Measurements from ENCODE around the gene EDEM3.
A peak's percentile ranks its signal among the peaks of the same experiment; 100 is the strongest.

EDEM3 gene

GRCh38 chr1:184665360-184665759 lies 89.3 kb downstream of the EDEM3 start:
- no peak for DNase-seq (ENCODE audit: low spot score)

- no peak for DNase-seq (ENCODE audit: low spot score)
Measured at GRCh38 chr1:184664661-184665060, 90.0 kb downstream of the EDEM3 start.

GRCh38 chr1:184664042-184664660 lies 90.5 kb downstream of the EDEM3 start:
- DNase-seq (ENCODE audit: low spot score), result peak; percentile 65

GRCh38 chr1:184661801-184662200 lies 92.9 kb downstream of the EDEM3 start:
- DNase-seq (ENCODE audit: low spot score), result no peak

DNA sequence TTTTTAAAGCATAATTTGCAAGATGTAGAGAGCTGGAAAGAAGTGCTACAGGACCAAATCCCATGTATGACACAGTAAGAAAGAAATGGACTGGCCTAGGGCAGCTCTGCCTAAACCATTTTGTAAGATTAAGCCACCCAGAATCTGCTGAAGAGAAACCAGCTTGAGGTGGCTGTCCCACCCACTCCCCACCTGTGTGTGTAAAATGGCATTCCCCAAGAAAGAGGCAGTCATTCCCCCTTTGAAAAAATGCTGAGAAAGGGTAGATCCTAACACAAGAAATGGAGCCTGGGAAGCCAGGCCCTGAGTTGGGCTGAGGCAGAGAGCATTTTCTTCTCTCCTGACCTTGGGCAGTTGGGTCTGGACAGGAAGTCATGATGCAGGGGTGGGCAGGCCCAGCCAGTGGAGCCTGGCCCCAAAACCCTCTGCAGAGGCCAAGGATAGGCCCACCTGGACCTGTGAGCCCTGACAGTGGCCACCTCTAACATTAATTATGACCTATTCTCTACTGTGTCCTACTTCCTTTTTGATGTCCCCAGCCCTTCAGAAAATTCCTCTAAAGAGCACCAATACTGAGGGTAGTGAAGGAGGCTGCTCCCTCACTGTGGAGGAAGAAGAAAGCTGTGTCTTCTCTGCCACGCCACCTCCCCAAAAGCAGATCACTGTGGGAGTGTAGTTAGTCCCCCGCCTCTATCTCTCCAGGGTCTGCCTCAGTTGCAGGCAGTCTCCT lies 94.0 kb downstream of the EDEM3 start:
- no peak for DNase-seq (ENCODE audit: low spot score)

DNA sequence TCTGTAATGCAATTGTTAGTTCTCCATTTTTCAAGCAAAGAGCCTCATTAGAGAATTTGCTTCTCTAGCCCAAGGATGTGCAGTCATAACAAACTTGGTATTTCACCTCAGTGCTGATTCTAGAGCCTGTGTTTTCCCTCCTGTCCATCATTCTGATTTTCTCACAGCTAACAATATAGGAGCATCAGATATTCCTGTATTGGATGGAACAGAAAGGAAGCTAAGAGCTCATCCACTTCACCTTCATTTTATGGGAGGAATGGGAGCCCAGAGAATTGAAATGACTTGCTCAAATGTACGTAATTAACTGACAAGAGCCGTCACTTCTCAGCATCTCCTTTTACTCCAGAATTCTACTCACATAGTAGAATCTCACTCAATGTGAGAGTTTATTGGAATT lies 96.6 kb downstream of the EDEM3 start:
- no peak for DNase-seq (ENCODE audit: low spot score)

DNA sequence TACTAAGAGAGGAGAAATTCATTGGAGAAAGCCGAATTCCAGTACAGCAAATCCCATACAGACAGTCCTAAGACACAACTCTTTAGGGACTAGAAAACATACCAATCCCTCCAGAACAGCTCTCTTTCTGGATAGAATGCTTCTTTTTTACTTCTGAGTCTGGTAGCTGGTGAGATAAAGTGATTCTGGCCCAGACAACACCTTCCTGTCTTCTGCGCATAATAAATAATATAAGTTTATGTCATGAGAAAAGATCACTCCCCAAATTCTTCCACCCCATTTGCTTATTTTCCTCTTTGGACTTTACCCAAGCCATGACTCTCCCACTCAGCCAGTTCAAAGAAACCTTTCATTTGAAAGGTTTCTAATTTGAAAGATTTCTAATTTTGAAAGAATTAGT lies 98.4 kb downstream of the EDEM3 start:
- no peak for DNase-seq (ENCODE audit: low spot score)

DNA sequence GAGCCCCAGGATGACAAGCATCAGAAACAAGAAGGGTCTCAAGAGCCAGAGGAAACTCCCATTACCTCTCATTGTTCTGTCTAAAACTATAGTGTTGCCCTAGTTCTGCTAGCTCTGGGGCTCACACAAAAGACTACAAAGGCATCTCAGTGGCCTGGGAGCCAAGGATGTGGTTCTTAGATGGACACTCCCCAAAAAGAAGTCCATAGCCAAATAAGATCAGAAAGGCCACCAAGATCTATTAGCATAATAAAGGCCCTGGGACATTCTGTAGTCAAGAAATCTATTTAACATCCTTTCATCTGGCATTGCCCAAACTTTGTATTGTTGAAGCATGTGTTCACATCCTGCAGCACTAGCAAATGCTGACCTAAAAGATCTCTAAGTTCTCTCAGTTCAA lies 99.5 kb downstream of the EDEM3 start:
- no peak for DNase-seq (ENCODE audit: low spot score)

DNA sequence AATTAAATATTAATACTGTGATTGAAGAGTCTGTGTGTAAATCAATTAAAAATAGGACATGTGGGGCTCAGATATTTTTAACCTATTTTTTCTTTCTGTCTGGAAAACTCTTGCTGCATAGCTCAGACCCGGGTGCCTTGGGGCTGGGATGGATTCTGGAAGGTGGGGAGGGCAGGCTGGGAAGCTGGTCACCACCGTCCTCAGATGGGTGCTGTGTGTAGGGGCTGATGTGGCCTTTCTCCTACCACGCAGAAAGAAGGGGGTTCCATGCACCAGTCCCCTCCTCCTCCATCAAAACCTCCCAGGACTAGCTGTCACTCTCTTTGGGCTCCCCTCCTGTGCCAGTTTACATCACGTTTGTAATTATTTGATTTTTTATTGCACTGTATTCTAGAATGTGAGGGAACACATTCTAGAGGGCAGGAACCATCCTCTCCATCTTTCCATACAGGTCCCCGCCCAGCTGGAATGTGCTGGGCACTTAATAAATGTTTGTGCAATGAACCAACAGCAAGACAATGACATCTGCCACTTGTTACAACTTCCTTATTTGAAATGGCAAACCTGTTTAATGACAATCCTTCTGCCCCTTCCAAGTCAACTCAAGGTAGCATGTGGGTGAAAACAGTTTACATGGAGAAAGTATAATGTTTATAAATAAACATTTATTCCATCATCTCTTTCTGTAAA lies 104.3 kb downstream of the EDEM3 start:
- DNase-seq (ENCODE audit: low spot score), result no peak

- DNase-seq (ENCODE audit: low spot score), result no peak
Measured at GRCh38 chr1:184649451-184649888, 105.2 kb downstream of the EDEM3 start.

DNA sequence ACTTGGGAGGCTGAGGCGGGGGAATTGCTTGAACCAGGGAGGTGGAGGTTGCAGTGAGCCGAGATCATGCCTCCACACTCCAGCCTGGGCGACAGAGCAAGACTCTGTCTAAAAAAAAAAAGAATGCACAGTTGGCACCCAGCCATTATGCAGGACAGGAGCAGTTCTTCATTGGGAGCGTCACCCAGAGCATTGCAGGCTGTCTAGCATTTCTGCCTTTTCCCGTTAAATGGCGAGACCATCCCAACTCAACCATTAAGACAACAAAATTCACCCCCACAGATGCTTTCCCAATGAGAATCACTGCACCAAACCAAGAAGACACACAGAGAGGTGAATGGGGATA lies 105.8 kb downstream of the EDEM3 start:
- no peak for DNase-seq (ENCODE audit: low spot score)

- no peak for DNase-seq (ENCODE audit: low spot score)
Measured at GRCh38 chr1:184648160-184648855, 106.3 kb downstream of the EDEM3 start.

DNA sequence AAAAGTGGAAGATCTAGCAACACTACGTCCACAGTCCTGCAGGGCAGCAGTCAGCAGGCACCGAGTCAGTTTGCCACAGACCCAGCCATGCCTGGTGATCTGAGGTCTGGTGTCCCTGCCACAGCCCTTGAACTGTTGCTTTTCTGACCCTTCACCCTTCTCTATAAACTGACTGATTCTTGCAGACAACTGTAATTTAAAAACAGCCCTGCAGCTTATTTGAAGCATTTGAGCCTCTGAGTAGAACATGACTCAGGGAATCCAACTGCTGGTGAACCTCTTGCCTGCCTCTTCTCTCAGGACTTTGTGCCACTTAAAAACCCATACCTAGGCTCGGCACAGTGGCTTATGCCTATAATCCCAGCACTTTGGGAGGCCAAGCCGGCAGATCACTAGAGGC lies 107.2 kb downstream of the EDEM3 start:
- no peak for DNase-seq (ENCODE audit: low spot score)

DNA sequence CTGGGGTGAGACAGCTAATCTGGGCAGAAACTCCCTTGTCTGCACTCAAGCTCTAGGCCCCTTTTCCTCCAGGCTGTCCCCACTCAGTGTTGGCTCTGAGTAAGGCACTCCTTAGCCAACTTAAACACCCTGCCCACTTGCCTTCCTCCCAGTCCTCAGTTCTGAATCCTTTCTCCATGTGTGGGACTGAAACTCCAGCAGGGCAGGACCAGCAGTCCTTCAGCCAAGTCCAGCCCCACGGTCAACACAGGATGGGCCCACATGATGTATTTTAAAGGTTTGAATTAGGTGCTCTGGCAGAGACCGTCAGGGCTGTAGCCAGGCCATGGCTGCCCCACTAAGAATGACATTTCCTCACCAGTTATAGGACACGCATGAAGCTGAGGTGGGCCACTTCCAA lies 107.8 kb downstream of the EDEM3 start:
- DNase-seq (ENCODE audit: low spot score), result no peak

- DNase-seq (ENCODE audit: low spot score), result no peak
Measured at GRCh38 chr1:184646178-184646701, 108.4 kb downstream of the EDEM3 start.

DNA sequence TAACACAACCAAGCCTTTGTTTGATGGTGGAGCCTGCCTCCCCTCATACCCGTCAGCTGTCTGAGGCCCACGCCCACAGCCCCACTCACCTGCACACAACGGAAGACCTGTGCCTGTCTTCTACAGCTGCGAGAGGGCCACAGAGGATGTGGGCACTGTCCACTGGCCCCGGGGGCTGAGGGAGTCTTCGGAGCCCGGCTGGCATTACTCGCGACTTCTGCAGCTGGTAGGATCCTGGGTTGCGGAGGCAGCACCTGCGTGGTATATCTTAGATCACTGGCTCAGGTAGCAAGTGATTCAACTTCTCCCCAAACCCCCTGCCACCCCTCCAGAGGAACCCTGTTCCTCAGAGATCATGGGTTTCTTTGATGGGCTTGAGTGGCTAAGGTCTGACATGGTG lies 109.9 kb downstream of the EDEM3 start:
- DNase-seq (ENCODE audit: low spot score), result no peak

GRCh38 chr1:184643661-184644060 lies 111.0 kb downstream of the EDEM3 start:
- no peak for DNase-seq (ENCODE audit: low spot score)

DNA sequence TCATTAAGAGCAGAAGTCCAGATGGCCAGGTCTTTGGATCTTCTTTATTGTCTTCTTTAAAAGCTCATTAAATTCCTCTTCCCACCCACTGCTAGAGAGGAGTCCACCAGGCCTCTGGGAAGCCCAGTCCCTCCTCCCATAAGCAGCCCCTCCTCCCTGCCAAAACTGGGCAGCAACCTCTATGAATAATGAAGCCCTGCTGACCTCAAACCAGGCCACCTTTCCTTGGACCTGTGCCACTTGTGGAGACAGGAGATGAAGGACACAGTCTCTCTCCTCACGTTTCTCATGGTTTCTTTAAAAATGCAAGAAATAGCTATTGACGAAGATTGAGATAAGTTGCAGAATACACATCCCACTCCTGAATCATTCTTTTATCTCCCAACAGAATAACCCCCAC lies 112.8 kb downstream of the EDEM3 start:
- no peak for DNase-seq (ENCODE audit: low spot score)

GRCh38 chr1:184640505-184640904 lies 114.2 kb downstream of the EDEM3 start:
- DNase-seq (ENCODE audit: low spot score), result no peak

Data from HuH-7 (cell line).